ENCODE data around the gene SMIM7.

DNA sequence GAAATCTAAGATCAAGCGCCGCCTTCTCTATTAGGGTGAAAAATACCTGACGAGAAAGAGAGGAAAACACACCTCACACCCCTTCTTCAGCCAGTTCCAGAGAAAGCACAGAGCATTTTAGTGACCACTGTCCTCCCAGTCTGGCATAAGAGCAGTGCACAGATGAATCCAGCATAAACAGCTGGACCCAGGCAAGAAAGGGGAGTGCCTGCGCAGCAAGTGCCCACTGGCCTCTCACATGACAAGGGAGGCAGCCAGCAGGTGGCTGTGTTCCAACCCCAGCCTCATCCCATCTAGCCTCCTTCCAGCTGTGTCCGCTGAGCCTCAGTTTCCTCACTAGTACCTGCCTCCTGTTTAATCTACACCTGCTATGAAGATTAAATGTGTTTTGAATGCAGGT lies 39.9 kb downstream of the SMIM7 start:
- no peak for TF ChIP-seq EZH2 (IDR thresholded peaks at IDR 0.05)
- TF ChIP-seq POLR2AphosphoS5 (IDR thresholded peaks at IDR 0.05; ENCODE audit: borderline replicate concordance, low read depth, low read length) = no peak
- TF ChIP-seq FOXP2 (optimal IDR thresholded peaks at IDR 0.05; ENCODE audit: control extremely low read depth, extremely low read length, insufficient read depth) = no peak

Measured in SK-N-MC (cell line).